G401 (cell line): ENCODE data around the gene DCP2. TPM values are rescaled to one million over a fixed set of nuclear protein-coding genes. Genes with fewer than 3 reads are reported as not detected.
"Not testable (repeated sequence)": the region's sequence is repeated elsewhere in the genome, so short reads cannot be mapped to it uniquely, and the experiment has no call there.

Experiments
- DNase-seq: peaks from one replicate; pipeline ENCODE4 v3.0.0-alpha.2; 2015; ENCODE audit warnings: low spot score
- in situ Hi-C: cut with HindIII; loops from 2 replicates; pipeline ENCODE4 v1.10.0; 2016; ENCODE audit warnings: low sequenced_read_pairs, mixed read lengths
- total RNA-seq: library from RNA; depleted of rRNA; stranded (reverse); fragments of >200 nt; shearing (Covaris generic); gene quantifications from 2 replicates; pipeline ENCODE4 v1.2.3, GENCODE V29; 2014; rRNA removed

Gene DCP2
- total RNA-seq, result 19.1 and 27.7 TPM in 2 replicates

GRCh38 chr5:112976432-112977309 lies at the start of gene DCP2:
TSS of gene DCP2 (plus strand) at chr5:112976798. CDS start at chr5:112976934, 136 bp downstream.
- peak; percentile 99 for DNase-seq
- in situ Hi-C loops, result no loop called here

- in situ Hi-C loops, result no loop called here
- no peak for DNase-seq
Observed at GRCh38 chr5:112929336-112930081, 47.1 kb upstream of the DCP2 start.

- no peak for DNase-seq
- in situ Hi-C loops, result no loop called here
Observed at GRCh38 chr5:112930082-112930344, 46.6 kb upstream of the DCP2 start.

GRCh38 chr5:112931473-112931872 lies 45.1 kb upstream of the DCP2 start:
- in situ Hi-C loops, result no loop called here

GRCh38 chr5:112933105-112933504 lies 43.5 kb upstream of the DCP2 start:
- in situ Hi-C loops, result no loop called here
- DNase-seq, result no peak

More at GRCh38 chr5:112931473-112931872, 45.1 kb upstream of the DCP2 start:
- DNase-seq, result no peak

GRCh38 chr5:112933651-112934365 lies 42.8 kb upstream of the DCP2 start:
- no peak for DNase-seq
- in situ Hi-C loops, result no loop called here

- in situ Hi-C loops, result no loop called here
- no peak for DNase-seq
Observed at GRCh38 chr5:112934366-112934663, 42.3 kb upstream of the DCP2 start.

GRCh38 chr5:112935675-112936074 lies 40.9 kb upstream of the DCP2 start:
- no peak for DNase-seq
- in situ Hi-C loops, result no loop called here

- no peak for DNase-seq
- in situ Hi-C loops, result no loop called here
Observed at GRCh38 chr5:112938286-112938685, 38.3 kb upstream of the DCP2 start.

GRCh38 chr5:112940670-112941069 lies 35.9 kb upstream of the DCP2 start:
- no peak for DNase-seq
- in situ Hi-C loops, result no loop called here

GRCh38 chr5:112948458-112948857 lies 28.1 kb upstream of the DCP2 start:
- DNase-seq, result no peak
- in situ Hi-C loops, result no loop called here

GRCh38 chr5:112951124-112951702 lies 25.4 kb upstream of the DCP2 start:
- in situ Hi-C loops, result no loop called here
- DNase-seq, result no peak

GRCh38 chr5:112956606-112957005 lies 20.0 kb upstream of the DCP2 start:
- in situ Hi-C loops, result no loop called here

GRCh38 chr5:112957036-112957808 lies 19.4 kb upstream of the DCP2 start:
- DNase-seq, result no peak
- in situ Hi-C loops, result no loop called here

More at GRCh38 chr5:112956606-112957005, 20.0 kb upstream of the DCP2 start:
- DNase-seq, result no peak

- in situ Hi-C loops, result no loop called here
- no peak for DNase-seq
Observed at GRCh38 chr5:112958093-112959088, 18.2 kb upstream of the DCP2 start.

- DNase-seq, in situ Hi-C loops: not testable (repeated sequence)
Observed at GRCh38 chr5:112959872-112960271, 16.7 kb upstream of the DCP2 start.

GRCh38 chr5:112960315-112960714 lies 16.3 kb upstream of the DCP2 start:
- no peak for DNase-seq
- in situ Hi-C loops, result no loop called here
